ENCODE measurements around the gene TSSK1B. TPM values are rescaled to one million over a fixed set of nuclear protein-coding genes. Genes with fewer than 3 reads are reported as not detected.

The TSSK1B gene
- total and polyA plus RNA-seq, 2 experiments from 2014 or later: 0.15 to 0.27 TPM

- peak; percentile 10 for TF ChIP-seq CTCF (IDR thresholded peaks at IDR 0.05; ENCODE audit: low read depth, low read length)
- H3K27me3 ChIP-seq: no peaks in the 10 kb centered on the region
- H3K4me3 ChIP-seq: no peak overlapping the region
- no peaks in the 10 kb centered on the region for H3K36me3 ChIP-seq
- peaks cover 13% of the 10 kb centered on the region for H3K4me1 ChIP-seq (ENCODE audit: low read depth)
- H3K9me3 ChIP-seq (ENCODE audit: low read depth): no peaks in the 10 kb centered on the region
- DNase-seq (ENCODE audit: low read depth in 1 of 2, low spot score in 1 of 2): peak; percentile 31 to 52
- H3K27ac ChIP-seq: no peak overlapping the region
These were observed 12.8 kb upstream of the TSSK1B start for GRCh38 chr5:113447498-113448050.

GRCh38 chr5:113446358-113446927 is 11.7 kb upstream of the TSSK1B start:
- no peaks in the 10 kb centered on the region for H3K9me3 ChIP-seq (ENCODE audit: low read depth)

GRCh38 chr5:113437111-113437510 is 2.3 kb upstream of the TSSK1B start:
- H3K9me3 ChIP-seq (ENCODE audit: low read depth): no peaks in the 10 kb centered on the region
- no peak for DNase-seq (ENCODE audit: low read depth in 1 of 2, low spot score in 1 of 2)
- H3K27ac ChIP-seq: no peak overlapping the region
- no peaks in the 10 kb centered on the region for H3K36me3 ChIP-seq
- H3K4me3 ChIP-seq: no peak overlapping the region
- no peaks in the 10 kb centered on the region for H3K4me1 ChIP-seq (ENCODE audit: low read depth)
- TF ChIP-seq CTCF (IDR thresholded peaks at IDR 0.05; ENCODE audit: low read depth, low read length): no peak
- H3K27me3 ChIP-seq: no peaks in the 10 kb centered on the region

More at GRCh38 chr5:113446358-113446927, 11.7 kb upstream of the TSSK1B start:
- Histone ChIP-seq H3K4me3 (no peak overlapping the region), H3K4me1 (ENCODE audit: low read depth) (peaks cover 13% of the 10 kb centered on the region), H3K27me3 (no peaks in the 10 kb centered on the region), H3K27ac (no peak overlapping the region), H3K36me3 (no peaks in the 10 kb centered on the region)
- TF ChIP-seq CTCF (IDR thresholded peaks at IDR 0.05; ENCODE audit: low read depth, low read length): no peak
- peak in 1 of 2 donors; percentile 62 for DNase-seq (ENCODE audit: low read depth in 1 of 2, low spot score in 1 of 2)

- H3K9me3 ChIP-seq (ENCODE audit: low read depth): no peaks in the 10 kb centered on the region
- H3K36me3 ChIP-seq: no peaks in the 10 kb centered on the region
- no peak overlapping the region for H3K4me3 ChIP-seq
- no peaks in the 10 kb centered on the region for H3K27me3 ChIP-seq
- no peak for DNase-seq (ENCODE audit: low read depth in 1 of 2, low spot score in 1 of 2)
- H3K27ac ChIP-seq: no peak overlapping the region
- no peaks in the 10 kb centered on the region for H3K4me1 ChIP-seq (ENCODE audit: low read depth)
- TF ChIP-seq CTCF (IDR thresholded peaks at IDR 0.05; ENCODE audit: low read depth, low read length): no peak
These were observed 786 bp upstream of the TSSK1B start for GRCh38 chr5:113435575-113435974.

- H3K9me3 ChIP-seq (ENCODE audit: low read depth): no peaks in the 10 kb centered on the region
- no peaks in the 10 kb centered on the region for H3K27me3 ChIP-seq
- no peaks in the 10 kb centered on the region for H3K36me3 ChIP-seq
- no peak for TF ChIP-seq CTCF (IDR thresholded peaks at IDR 0.05; ENCODE audit: low read depth, low read length)
- no peak overlapping the region for H3K4me3 ChIP-seq
- DNase-seq (ENCODE audit: low read depth in 1 of 2, low spot score in 1 of 2): no peak
- no peak overlapping the region for H3K27ac ChIP-seq
- H3K4me1 ChIP-seq (ENCODE audit: low read depth): no peaks in the 10 kb centered on the region
These were observed 752 bp downstream of the TSSK1B start for GRCh38 chr5:113433862-113434612.
